ENCODE data around the gene MYO10. TPM values are rescaled to one million over a fixed set of nuclear protein-coding genes. Genes with fewer than 3 reads are reported as not detected.

The MYO10 gene
- total and polyA plus RNA-seq, 4 experiments from 2014 or later = 0.05 to 0.17 TPM; not detected in 2

DNA sequence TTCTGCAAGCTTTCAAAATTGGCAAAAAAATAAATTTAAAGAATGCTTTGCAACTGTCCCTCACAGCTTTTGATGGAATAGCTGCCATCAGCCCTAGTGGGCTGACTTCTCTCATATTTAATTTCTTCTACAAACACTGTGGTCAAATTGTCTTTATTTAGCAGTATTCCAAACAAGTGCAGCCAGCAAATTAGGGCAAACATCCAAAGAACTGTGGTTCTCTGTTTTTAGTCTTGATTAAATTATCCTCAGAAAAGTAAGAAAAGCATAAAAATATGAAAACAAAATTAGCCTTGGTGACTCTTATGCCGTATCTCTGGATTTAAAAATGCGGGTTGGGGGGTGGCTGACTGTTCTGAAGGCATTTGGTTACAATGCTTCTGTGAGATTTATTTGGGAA lies 223.5 kb downstream of the MYO10 start:
- H3K27ac Mint-ChIP-seq = no peak overlapping the region
- H3K36me3 Mint-ChIP-seq = no peaks in the 10 kb centered on the region
- Histone ChIP-seq H3K4me1 (ENCODE audit: insufficient read depth, low read length) (no peaks in the 10 kb centered on the region), H3K27me3 (ENCODE audit: insufficient read depth, low read length) (peaks cover 3% of the 10 kb centered on the region), H3K27ac (ENCODE audit: low read depth, low read length) (no peak overlapping the region), H3K36me3 (ENCODE audit: insufficient read depth, low read length) (no peaks in the 10 kb centered on the region), H3K4me3 (ENCODE audit: low read length in 2 of 2) (no peak overlapping the region), H3K9me3 (ENCODE audit: control insufficient read depth in 1 of 2, low read length in 2 of 2) (no peaks in the 10 kb centered on the region)
- POLR2A ChIA-PET (ENCODE audit: partially characterized antibody) = no interaction called here
- no peak for DNase-seq
- H3K27me3 Mint-ChIP-seq = peaks cover 11% of the 10 kb centered on the region in 2 donors
- H3K9me3 Mint-ChIP-seq = peaks cover 0 to 1% (median 0%) of the 10 kb centered on the region in 8 donors
- H3K4me1 Mint-ChIP-seq = no peaks in the 10 kb centered on the region
- CTCF ChIA-PET (ENCODE audit: partially characterized antibody) = no interaction called here
- H3K4me3 Mint-ChIP-seq = no peak overlapping the region
- intact Hi-C loops (cut with micrococcal nuclease) = no loop called here

DNA sequence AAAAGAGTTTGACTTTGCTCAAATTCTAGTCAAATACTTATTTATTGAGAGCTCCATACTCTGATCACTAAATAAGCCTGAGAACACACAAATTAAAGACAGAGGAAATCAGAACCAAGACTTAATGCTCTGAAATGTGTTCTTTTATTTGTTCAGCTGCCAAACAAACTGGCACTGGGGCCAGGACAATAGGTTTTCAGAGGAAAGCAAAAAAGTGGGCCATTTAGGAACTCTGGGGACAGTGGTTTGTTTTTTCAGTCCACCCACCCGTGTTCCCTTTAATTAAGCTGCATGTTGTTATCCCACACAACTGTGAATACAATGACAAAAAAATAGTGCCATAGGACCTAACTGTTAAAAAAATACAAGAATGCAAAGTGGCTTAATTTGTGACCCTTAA lies 223.9 kb downstream of the MYO10 start:
- Histone ChIP-seq H3K36me3 (ENCODE audit: insufficient read depth, low read length) (no peaks in the 10 kb centered on the region), H3K4me1 (ENCODE audit: insufficient read depth, low read length) (no peaks in the 10 kb centered on the region), H3K27ac (ENCODE audit: low read depth, low read length) (no peak overlapping the region), H3K9me3 (ENCODE audit: control insufficient read depth in 1 of 2, low read length in 2 of 2) (no peaks in the 10 kb centered on the region), H3K27me3 (ENCODE audit: insufficient read depth, low read length) (peaks cover 3% of the 10 kb centered on the region), H3K4me3 (ENCODE audit: low read length in 2 of 2) (no peak overlapping the region)
- H3K4me3 Mint-ChIP-seq = no peak overlapping the region
- no peaks in the 10 kb centered on the region for H3K4me1 Mint-ChIP-seq
- H3K36me3 Mint-ChIP-seq = no peaks in the 10 kb centered on the region
- H3K27ac Mint-ChIP-seq = no peak overlapping the region
- CTCF ChIA-PET (ENCODE audit: partially characterized antibody) = no interaction called here
- DNase-seq = no peak
- H3K9me3 Mint-ChIP-seq = peaks cover 0 to 1% (median 0%) of the 10 kb centered on the region in 8 donors
- H3K27me3 Mint-ChIP-seq = peaks cover 11% of the 10 kb centered on the region in 2 donors
- POLR2A ChIA-PET (ENCODE audit: partially characterized antibody) = no interaction called here
- intact Hi-C loops (cut with micrococcal nuclease) = no loop called here

DNA sequence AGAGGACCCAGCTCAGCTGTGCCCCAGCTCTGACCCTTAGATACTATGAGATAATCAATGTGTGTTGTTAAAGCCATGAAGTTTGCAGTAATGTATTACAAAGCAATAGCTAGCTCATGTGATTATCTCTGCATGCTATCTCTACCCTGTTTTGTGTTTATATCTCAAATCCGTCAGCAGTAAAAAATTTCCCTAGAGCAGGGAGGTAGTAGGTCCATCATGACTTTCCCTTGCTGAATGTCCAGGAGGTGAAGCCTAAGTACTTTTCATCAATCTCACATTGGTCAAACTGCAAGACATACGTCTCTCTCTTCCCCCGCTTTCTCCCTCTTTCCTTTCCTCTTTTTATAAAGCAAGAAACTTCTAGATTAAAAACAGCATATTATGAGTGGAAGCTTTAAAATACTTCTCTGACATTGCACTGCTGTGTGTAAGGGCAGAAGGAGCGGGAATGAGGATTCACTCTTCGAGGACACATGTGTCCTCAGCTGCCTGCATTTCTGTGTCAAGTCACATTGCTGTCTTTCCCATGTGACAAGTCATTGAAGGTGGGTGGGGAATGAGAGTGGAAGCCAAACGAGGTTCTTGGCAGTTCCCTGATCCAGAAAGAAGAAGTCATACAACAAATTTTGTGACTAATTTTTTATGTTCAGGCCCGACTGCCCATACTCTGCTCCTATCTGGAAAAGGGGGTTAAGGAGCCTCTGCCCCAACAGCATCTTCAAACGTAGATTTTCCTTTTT lies 226.2 kb downstream of the MYO10 start:
- Mint-ChIP-seq H3K27ac (no peak overlapping the region), H3K4me1 (no peaks in the 10 kb centered on the region), H3K4me3 (no peak overlapping the region), H3K36me3 (no peaks in the 10 kb centered on the region), H3K9me3 (peaks cover 0 to 1% (median 0%) of the 10 kb centered on the region in 8 donors), H3K27me3 (peaks cover 13% of the 10 kb centered on the region in 2 donors)
- POLR2A ChIA-PET (ENCODE audit: partially characterized antibody) = no interaction called here
- Histone ChIP-seq H3K4me1 (ENCODE audit: insufficient read depth, low read length) (no peaks in the 10 kb centered on the region), H3K4me3 (ENCODE audit: low read length in 2 of 2) (no peak overlapping the region), H3K36me3 (ENCODE audit: insufficient read depth, low read length) (no peaks in the 10 kb centered on the region), H3K9me3 (ENCODE audit: control insufficient read depth in 1 of 2, low read length in 2 of 2) (no peaks in the 10 kb centered on the region), H3K27ac (ENCODE audit: low read depth, low read length) (no peak overlapping the region), H3K27me3 (ENCODE audit: insufficient read depth, low read length) (peaks cover 3% of the 10 kb centered on the region)
- CTCF ChIA-PET (ENCODE audit: partially characterized antibody) = no interaction called here
- no peak for DNase-seq
- intact Hi-C loops (cut with micrococcal nuclease) = no loop called here

DNA sequence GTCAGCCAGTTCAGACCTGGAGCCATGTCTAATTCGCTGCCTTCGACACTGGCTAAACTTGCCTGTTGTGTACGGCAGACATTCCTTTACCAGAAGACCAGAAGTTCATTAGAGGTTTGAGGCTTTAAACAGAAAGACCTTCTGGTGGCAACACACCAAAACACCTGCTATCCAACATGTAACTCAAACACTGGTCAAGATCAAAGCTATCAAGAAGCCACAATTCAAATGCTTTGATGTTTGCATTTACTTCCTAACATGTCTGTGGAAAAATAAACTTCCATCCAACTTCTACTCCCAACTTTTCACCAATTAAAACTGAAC lies 228.3 kb downstream of the MYO10 start:
- POLR2A ChIA-PET (ENCODE audit: partially characterized antibody) = no interaction called here
- Mint-ChIP-seq H3K27ac (no peak overlapping the region), H3K27me3 (peaks cover 7 to 8% of the 10 kb centered on the region in 2 donors), H3K36me3 (no peaks in the 10 kb centered on the region), H3K4me3 (no peak overlapping the region), H3K9me3 (no peaks in the 10 kb centered on the region), H3K4me1 (peaks cover 0 to 2% (median under 1%) of the 10 kb centered on the region in 4 donors)
- no peak for DNase-seq
- intact Hi-C loops (cut with micrococcal nuclease) = no loop called here
- no peak overlapping the region for H3K4me3 ChIP-seq (ENCODE audit: low read length in 2 of 2)
- H3K36me3 ChIP-seq (ENCODE audit: insufficient read depth, low read length) = no peaks in the 10 kb centered on the region
- H3K27ac ChIP-seq (ENCODE audit: low read depth, low read length) = no peak overlapping the region
- H3K4me1 ChIP-seq (ENCODE audit: insufficient read depth, low read length) = no peaks in the 10 kb centered on the region
- CTCF ChIA-PET (ENCODE audit: partially characterized antibody) = no interaction called here
- H3K9me3 ChIP-seq (ENCODE audit: control insufficient read depth in 1 of 2, low read length in 2 of 2) = no peaks in the 10 kb centered on the region
- H3K27me3 ChIP-seq (ENCODE audit: insufficient read depth, low read length) = no peaks in the 10 kb centered on the region

DNA sequence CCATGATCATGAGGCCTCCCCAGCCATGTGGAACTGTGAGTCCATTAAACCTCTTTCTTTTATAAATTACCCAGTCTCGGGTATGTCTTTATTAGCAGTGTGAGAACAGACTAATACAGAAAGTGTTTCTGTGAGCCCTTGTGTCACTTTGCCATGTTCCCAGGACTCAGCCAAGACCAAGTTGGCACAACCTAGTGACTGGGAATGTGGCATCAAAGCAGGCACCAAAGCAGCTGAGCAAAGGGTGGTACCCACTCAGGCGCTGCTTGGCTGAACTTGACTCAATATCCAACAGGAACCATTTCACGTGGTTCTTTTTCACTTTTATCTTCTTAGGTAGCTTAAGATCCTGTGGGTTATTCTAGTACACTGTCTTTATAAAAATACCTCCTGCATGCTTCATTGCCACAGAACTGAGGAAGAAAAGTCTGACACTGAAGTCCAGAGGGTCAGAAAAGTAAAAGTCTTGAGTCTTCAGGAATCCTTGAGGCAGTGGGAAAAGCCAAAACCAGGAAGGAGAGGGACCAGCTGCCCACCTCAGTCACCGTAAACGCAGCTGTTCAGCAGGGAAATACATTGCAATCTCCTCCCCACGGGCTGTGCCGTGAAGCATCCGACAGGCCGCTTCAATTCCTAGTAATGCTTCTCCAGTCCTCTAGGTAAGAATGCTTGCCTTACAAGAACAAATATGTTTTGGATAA lies 228.8 kb downstream of the MYO10 start:
- Mint-ChIP-seq H3K27ac (no peak overlapping the region), H3K4me1 (peaks cover 0 to 4% (median under 1%) of the 10 kb centered on the region in 4 donors), H3K36me3 (no peaks in the 10 kb centered on the region), H3K4me3 (no peak overlapping the region), H3K9me3 (no peaks in the 10 kb centered on the region), H3K27me3 (peaks cover 7 to 8% of the 10 kb centered on the region in 2 donors)
- Histone ChIP-seq H3K27ac (ENCODE audit: low read depth, low read length) (no peak overlapping the region), H3K27me3 (ENCODE audit: insufficient read depth, low read length) (no peaks in the 10 kb centered on the region), H3K4me1 (ENCODE audit: insufficient read depth, low read length) (no peaks in the 10 kb centered on the region), H3K36me3 (ENCODE audit: insufficient read depth, low read length) (no peaks in the 10 kb centered on the region), H3K4me3 (ENCODE audit: low read length in 2 of 2) (no peak overlapping the region), H3K9me3 (ENCODE audit: control insufficient read depth in 1 of 2, low read length in 2 of 2) (no peaks in the 10 kb centered on the region)
- ChIA-PET POLR2A (ENCODE audit: partially characterized antibody) (no interaction called here), CTCF (ENCODE audit: partially characterized antibody) (no interaction called here)
- intact Hi-C loops (cut with micrococcal nuclease) = no loop called here
- no peak for DNase-seq

DNA sequence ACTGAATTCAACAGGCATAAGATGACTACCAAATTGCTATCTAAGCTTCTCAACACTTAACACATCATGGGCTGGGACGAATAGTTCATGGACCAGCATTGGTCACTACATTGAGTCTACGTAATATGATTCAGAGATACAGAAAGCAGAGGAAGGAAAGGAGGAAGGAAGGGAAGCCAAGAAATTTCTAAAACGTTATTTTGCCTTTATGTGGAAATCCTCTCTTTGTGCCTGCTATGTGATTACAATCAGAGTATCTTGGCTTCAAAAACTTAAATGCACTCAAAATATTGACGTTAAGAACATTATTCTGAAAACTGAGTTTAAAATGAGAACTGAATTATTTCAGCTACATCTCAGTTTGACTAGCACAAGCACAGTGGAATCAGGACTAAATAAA lies 231.1 kb downstream of the MYO10 start:
- POLR2A ChIA-PET (ENCODE audit: partially characterized antibody) = no interaction called here
- intact Hi-C loops (cut with micrococcal nuclease) = no loop called here
- Histone ChIP-seq H3K27ac (ENCODE audit: low read depth, low read length) (no peak overlapping the region), H3K36me3 (ENCODE audit: insufficient read depth, low read length) (no peaks in the 10 kb centered on the region), H3K4me3 (ENCODE audit: low read length in 2 of 2) (no peak overlapping the region), H3K4me1 (ENCODE audit: insufficient read depth, low read length) (no peaks in the 10 kb centered on the region), H3K9me3 (ENCODE audit: control insufficient read depth in 1 of 2, low read length in 2 of 2) (no peaks in the 10 kb centered on the region), H3K27me3 (ENCODE audit: insufficient read depth, low read length) (no peaks in the 10 kb centered on the region)
- CTCF ChIA-PET (ENCODE audit: partially characterized antibody) = no interaction called here
- no peak for DNase-seq
- Mint-ChIP-seq H3K27ac (no peak overlapping the region), H3K4me1 (peaks cover 0 to 4% (median under 1%) of the 10 kb centered on the region in 4 donors), H3K36me3 (no peaks in the 10 kb centered on the region), H3K4me3 (no peak overlapping the region), H3K9me3 (peaks cover 0 to 3% (median 0%) of the 10 kb centered on the region in 8 donors), H3K27me3 (peaks cover 4 to 6% of the 10 kb centered on the region in 2 donors)

DNA sequence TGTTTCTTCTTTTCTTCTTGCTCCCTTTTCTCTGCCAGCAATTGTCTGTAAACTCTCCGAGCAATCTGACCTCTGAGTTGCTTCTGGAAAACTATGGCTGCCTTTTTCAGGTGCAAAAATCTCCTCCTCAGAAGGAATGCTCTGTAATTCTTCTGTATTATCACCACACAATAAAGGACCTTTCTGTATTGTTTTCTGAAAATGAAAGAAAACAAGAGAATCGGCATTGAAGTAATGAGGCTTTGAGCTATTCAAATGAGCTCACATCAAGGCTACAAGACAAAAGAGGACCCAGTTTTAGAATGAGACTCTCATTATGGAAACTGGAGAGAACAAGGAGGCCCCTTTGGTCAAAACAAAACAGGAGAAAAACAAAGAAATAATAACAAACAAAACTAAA lies 233.1 kb downstream of the MYO10 start:
- no peaks in the 10 kb centered on the region for H3K9me3 ChIP-seq (ENCODE audit: control insufficient read depth in 1 of 2, low read length in 2 of 2)
- no peak for DNase-seq
- ChIA-PET POLR2A (ENCODE audit: partially characterized antibody) (no interaction called here), CTCF (ENCODE audit: partially characterized antibody) (no interaction called here)
- intact Hi-C loops (cut with micrococcal nuclease) = no loop called here
- H3K27me3 Mint-ChIP-seq = peaks cover 2% of the 10 kb centered on the region in 2 donors
- no peaks in the 10 kb centered on the region for H3K36me3 Mint-ChIP-seq
- no peaks in the 10 kb centered on the region for H3K36me3 ChIP-seq (ENCODE audit: insufficient read depth, low read length)
- H3K4me1 Mint-ChIP-seq = peaks cover 0 to 4% (median 2%) of the 10 kb centered on the region in 4 donors
- no peak overlapping the region for H3K4me3 Mint-ChIP-seq
- no peaks in the 10 kb centered on the region for H3K4me1 ChIP-seq (ENCODE audit: insufficient read depth, low read length)
- no peaks in the 10 kb centered on the region for H3K27me3 ChIP-seq (ENCODE audit: insufficient read depth, low read length)
- no peak overlapping the region for H3K27ac Mint-ChIP-seq
- no peak overlapping the region for H3K4me3 ChIP-seq (ENCODE audit: low read length in 2 of 2)
- H3K27ac ChIP-seq (ENCODE audit: low read depth, low read length) = no peak overlapping the region
- peaks cover 0 to 3% (median 0%) of the 10 kb centered on the region in 8 donors for H3K9me3 Mint-ChIP-seq

All from CD4-positive, alpha-beta memory T cell (primary cell).